Prostate gland (tissue), 2 donors: ENCODE data around the gene PF4V1. TPM values are rescaled to one million over a fixed set of nuclear protein-coding genes. Genes with fewer than 3 reads are reported as not detected.

Experiments
- DNase-seq: peaks from one replicate; pipeline ENCODE4 v3.0.0-alpha.2; 2019; ENCODE audit warnings: low spot score
- H3K27ac ChIP-seq, 2 donors: fragments of 200-600 bp; sonication (generic); 2 replicates each; pipeline ENCODE4 v1.5.1; 2017 to 2019
- H3K27me3 ChIP-seq: fragments of 200-600 bp; sonication (generic); replicated peaks from 2 replicates; pipeline ENCODE4 v1.5.1; 2019; ENCODE audit not compliant: insufficient read depth
- H3K36me3 ChIP-seq, 2 donors: fragments of 200-600 bp; sonication (generic); 1 replicate in 1 of 2; 2 replicates in 1 of 2; pipeline versions ENCODE4 v1.5.1 to v1.8.1; 2017 to 2019
- H3K4me1 ChIP-seq: fragments of 200-600 bp; sonication (generic); replicated peaks from 2 replicates; pipeline ENCODE4 v1.5.1; 2019
- H3K4me3 ChIP-seq, 2 donors: fragments of 200-600 bp; sonication (generic); 2 replicates each; pipeline ENCODE4 v1.5.1; 2017 to 2019
- H3K9me3 ChIP-seq: fragments of 200-600 bp; sonication (generic); 2 replicates; pipeline ENCODE4 v1.5.1; 2017
- POLR2A ChIP-seq: fragments of 450-650 bp; IDR thresholded peaks from one replicate; pipeline ENCODE4 v1.6.1; 2016; ENCODE audit warnings: antibody characterized with exemption, mild to moderate bottlenecking
- POLR2AphosphoS5 ChIP-seq: sonication (generic); formaldehyde crosslinking; IDR thresholded peaks from one replicate; pipeline ENCODE4 v1.6.1; 2017; ENCODE audit warnings: antibody characterized with exemption
- WGBS: methylation state at CpG from one replicate; pipeline ENCODE4 v1.1.5; 2018; 5-methylcytosine and 5-hydroxymethylcytosine counted together
- intact Hi-C: fragments of 100-400 bp; cut with DNase I; formaldehyde crosslinking; loops from one replicate; pipeline ENCODE4 v1.14.2; 2022
- total RNA-seq, 2 donors: library from RNA; depleted of rRNA; stranded (reverse); fragments of >200 nt; gene quantifications; one replicate each; pipeline ENCODE4 v1.1.0, GENCODE V29; 2016
- TF ChIP-seq, protein P1 (sequence below), 4 experiments: fragments of 200-600 bp in 2 of 4; fragments of 450-650 bp in 2 of 4; sonication (generic) in 2 of 4; IDR thresholded peaks; 1 replicate in 3 of 4; 2 replicates in 1 of 4; pipeline ENCODE4 v1.5.1; 2016 to 2019; ENCODE audit warnings: antibody characterized with exemption in 4 of 4, mild to moderate bottlenecking in 2 of 4, moderate library complexity in 2 of 4

The PF4V1 gene
- total RNA-seq, 2 donors from 2014 or later, result not detected

GRCh38 chr4:73885574-73886267 is 32.6 kb downstream of the PF4V1 start:
- H3K9me3 ChIP-seq, result no peaks in the 10 kb centered on the region
- 30% methylated on average over 4 of the region's 4 CpGs for WGBS
- H3K36me3 ChIP-seq, result no peaks in the 10 kb centered on the region
- H3K4me3 ChIP-seq, result no peak overlapping the region
- TF ChIP-seq, protein P1, sequence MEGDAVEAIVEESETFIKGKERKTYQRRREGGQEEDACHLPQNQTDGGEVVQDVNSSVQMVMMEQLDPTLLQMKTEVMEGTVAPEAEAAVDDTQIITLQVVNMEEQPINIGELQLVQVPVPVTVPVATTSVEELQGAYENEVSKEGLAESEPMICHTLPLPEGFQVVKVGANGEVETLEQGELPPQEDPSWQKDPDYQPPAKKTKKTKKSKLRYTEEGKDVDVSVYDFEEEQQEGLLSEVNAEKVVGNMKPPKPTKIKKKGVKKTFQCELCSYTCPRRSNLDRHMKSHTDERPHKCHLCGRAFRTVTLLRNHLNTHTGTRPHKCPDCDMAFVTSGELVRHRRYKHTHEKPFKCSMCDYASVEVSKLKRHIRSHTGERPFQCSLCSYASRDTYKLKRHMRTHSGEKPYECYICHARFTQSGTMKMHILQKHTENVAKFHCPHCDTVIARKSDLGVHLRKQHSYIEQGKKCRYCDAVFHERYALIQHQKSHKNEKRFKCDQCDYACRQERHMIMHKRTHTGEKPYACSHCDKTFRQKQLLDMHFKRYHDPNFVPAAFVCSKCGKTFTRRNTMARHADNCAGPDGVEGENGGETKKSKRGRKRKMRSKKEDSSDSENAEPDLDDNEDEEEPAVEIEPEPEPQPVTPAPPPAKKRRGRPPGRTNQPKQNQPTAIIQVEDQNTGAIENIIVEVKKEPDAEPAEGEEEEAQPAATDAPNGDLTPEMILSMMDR (IDR thresholded peaks at IDR 0.05), result no peak
- no peak for TF ChIP-seq POLR2AphosphoS5
- TF ChIP-seq POLR2A, result no peak
- no peak for DNase-seq
- intact Hi-C loops, result no loop called here
- H3K27ac ChIP-seq, result no peak overlapping the region
- H3K4me1 ChIP-seq, result no peaks in the 10 kb centered on the region
- H3K27me3 ChIP-seq, result no peaks in the 10 kb centered on the region

DNA sequence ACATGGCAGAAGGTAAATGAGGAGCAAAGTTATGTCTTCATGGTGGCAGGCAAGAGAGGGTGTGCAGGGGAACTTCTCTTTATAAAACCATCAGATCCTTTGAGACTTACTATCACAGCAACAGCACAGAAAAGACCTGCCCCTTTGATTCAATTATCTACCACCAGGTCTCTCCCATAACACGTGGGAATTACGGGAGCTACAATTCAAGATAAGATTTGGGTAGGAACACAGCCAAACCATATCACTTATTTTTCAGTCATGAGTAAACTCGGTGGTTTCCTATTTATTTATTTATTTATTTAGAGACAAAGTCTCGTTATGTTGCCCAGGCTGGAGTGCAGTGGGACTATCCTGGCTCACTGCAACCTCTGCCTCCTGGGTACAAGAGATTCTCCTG is 38.2 kb downstream of the PF4V1 start:
- H3K27me3 ChIP-seq, result no peaks in the 10 kb centered on the region
- intact Hi-C loops, result no loop called here
- no peak overlapping the region for H3K27ac ChIP-seq
- DNase-seq, result no peak
- no peaks in the 10 kb centered on the region for H3K9me3 ChIP-seq
- 82% methylated on average over 4 of the region's 4 CpGs for WGBS
- peaks cover 11% of the 10 kb centered on the region for H3K4me1 ChIP-seq
- no peak overlapping the region for H3K4me3 ChIP-seq
- H3K36me3 ChIP-seq, result no peaks in the 10 kb centered on the region
- TF ChIP-seq, protein P1 (IDR thresholded peaks at IDR 0.05), result no peak
- TF ChIP-seq POLR2AphosphoS5 (no peak), POLR2A (no peak)

GRCh38 chr4:73891739-73892405 is 38.8 kb downstream of the PF4V1 start:
- Histone ChIP-seq H3K27ac (no peak overlapping the region), H3K4me1 (peaks cover 11% of the 10 kb centered on the region), H3K27me3 (no peaks in the 10 kb centered on the region), H3K36me3 (no peaks in the 10 kb centered on the region), H3K4me3 (no peak overlapping the region), H3K9me3 (no peaks in the 10 kb centered on the region)
- WGBS, result 100% methylated on average over 1 of the region's 1 CpG
- no peak for TF ChIP-seq POLR2AphosphoS5
- TF ChIP-seq POLR2A, result no peak
- TF ChIP-seq, protein P1 (IDR thresholded peaks at IDR 0.05), result no peak
- intact Hi-C loops, result no loop called here
- DNase-seq, result no peak

GRCh38 chr4:73892966-73893365 is 39.9 kb downstream of the PF4V1 start:
- TF ChIP-seq POLR2AphosphoS5 (no peak), POLR2A (no peak)
- TF ChIP-seq, protein P1 (IDR thresholded peaks at IDR 0.05), result no peak
- Histone ChIP-seq H3K27ac (no peak overlapping the region), H3K4me1 (peaks cover 11% of the 10 kb centered on the region), H3K9me3 (no peaks in the 10 kb centered on the region), H3K4me3 (no peak overlapping the region), H3K36me3 (no peaks in the 10 kb centered on the region), H3K27me3 (no peaks in the 10 kb centered on the region)
- WGBS, result 89% methylated on average over 3 of the region's 3 CpGs
- intact Hi-C loops, result no loop called here
- no peak for DNase-seq

DNA sequence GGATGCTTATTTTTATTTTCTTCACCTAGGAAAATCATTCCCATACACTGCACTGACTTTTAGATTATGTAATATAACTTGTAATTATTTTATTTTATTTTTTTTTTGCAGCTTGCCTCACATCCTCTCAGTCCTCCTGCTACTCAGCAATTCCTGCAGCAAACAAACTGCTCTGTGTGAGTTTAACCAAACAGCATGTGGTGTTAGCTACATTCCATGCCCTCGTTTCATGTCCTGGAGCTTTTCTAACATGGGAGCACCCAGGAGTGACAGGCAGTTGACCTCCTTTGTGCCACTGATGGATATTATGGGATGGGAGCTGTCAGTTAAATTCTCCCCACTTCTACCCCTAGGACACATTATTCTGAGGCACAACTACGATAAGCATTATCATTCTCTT is 40.9 kb downstream of the PF4V1 start:
- Histone ChIP-seq H3K4me1 (peaks cover 11% of the 10 kb centered on the region), H3K9me3 (no peaks in the 10 kb centered on the region), H3K27ac (no peak overlapping the region), H3K4me3 (no peak overlapping the region), H3K27me3 (no peaks in the 10 kb centered on the region), H3K36me3 (no peaks in the 10 kb centered on the region)
- intact Hi-C loops, result no loop called here
- DNase-seq, result no peak
- TF ChIP-seq POLR2A (no peak), POLR2AphosphoS5 (no peak)
- TF ChIP-seq, protein P1 (IDR thresholded peaks at IDR 0.05), result no peak
- 79% methylated on average over 2 of the region's 2 CpGs for WGBS
